Progenitor cell of endocrine pancreas (in vitro differentiated cells): ENCODE data around the gene NEUROD2. TPM values are rescaled to one million over a fixed set of nuclear protein-coding genes. Genes with fewer than 3 reads are reported as not detected.

Experiments used
- DNase-seq: peaks from one replicate; pipeline ENCODE4 v3.0.0; 2021; ENCODE audit warnings: low spot score; ENCODE audit not compliant: unreplicated experiment
- H3K27ac Mint-ChIP-seq: 2 replicates; pipeline ENCODE4 v1.8.0; 2021; ENCODE audit warnings: mild to moderate bottlenecking, moderate library complexity, mixed read lengths
- H3K27me3 Mint-ChIP-seq: 2 replicates; pipeline ENCODE4 v1.8.0; 2021; ENCODE audit warnings: mixed read lengths
- H3K36me3 Mint-ChIP-seq: 2 replicates; pipeline ENCODE4 v1.8.0; 2022; ENCODE audit warnings: mixed read lengths; ENCODE audit not compliant: insufficient read depth
- H3K4me1 Mint-ChIP-seq: 2 replicates; pipeline ENCODE4 v1.8.0; 2021; ENCODE audit warnings: low read depth, mixed read lengths
- H3K4me3 Mint-ChIP-seq: 2 replicates; pipeline ENCODE4 v1.8.0; 2021; ENCODE audit warnings: low read depth, mild to moderate bottlenecking, moderate library complexity, mixed read lengths
- H3K9me3 Mint-ChIP-seq: 2 replicates; pipeline ENCODE4 v1.8.0; 2021; ENCODE audit warnings: low read depth, mixed read lengths
- CTCF ChIP-seq: fragments of 200-600 bp; sonication (generic); IDR thresholded peaks from one replicate; pipeline ENCODE4 v1.5.0; 2021; ENCODE audit warnings: antibody characterized with exemption, mild to moderate bottlenecking; ENCODE audit not compliant: unreplicated experiment
- total RNA-seq: library from RNA; stranded (reverse); gene quantifications from 2 replicates; pipeline ENCODE4 v1.2.1, GENCODE V29; 2021

Gene NEUROD2
- total RNA-seq, 1 donor from 2014 or later: not detected

GRCh38 chr17:39555368-39555767 lies 52.4 kb downstream of the NEUROD2 start:
- Mint-ChIP-seq H3K27me3 (no peaks in the 10 kb centered on the region), H3K4me1 (peaks cover 2% of the 10 kb centered on the region), H3K9me3 (no peaks in the 10 kb centered on the region), H3K4me3 (no peak overlapping the region), H3K27ac (no peak overlapping the region), H3K36me3 (peaks cover 3% of the 10 kb centered on the region)
- no peak for TF ChIP-seq CTCF
- DNase-seq: no peak

Other genes with a start within 250 kb of the NEUROD2 start
- 21.7 and 26.8 TPM in 2 replicates for gene FBXL20, start 206.3 kb downstream of the NEUROD2 start, total RNA-seq
- 41.6 and 44.4 TPM in 2 replicates for gene MED1, start 156.7 kb downstream of the NEUROD2 start, total RNA-seq
- gene CDK12, start 146.4 kb downstream of the NEUROD2 start, total RNA-seq: 81.5 and 86.8 TPM in 2 replicates
- gene PPP1R1B, start 19.0 kb upstream of the NEUROD2 start, total RNA-seq: 0.89 TPM in 1 of 2 replicates, not detected in the other
- 57.0 and 62.5 TPM in 2 replicates for gene STARD3, start 29.2 kb upstream of the NEUROD2 start, total RNA-seq
- 1.8 and 2.7 TPM in 2 replicates for gene TCAP, start 57.4 kb upstream of the NEUROD2 start, total RNA-seq
- 2.5 and 3.1 TPM in 2 replicates for gene PNMT, start 60.5 kb upstream of the NEUROD2 start, total RNA-seq
- gene PGAP3, start 80.1 kb upstream of the NEUROD2 start, total RNA-seq: 38.7 and 40.1 TPM in 2 replicates
- 136 and 152 TPM in 2 replicates for gene ERBB2, start 92.1 kb upstream of the NEUROD2 start, total RNA-seq
- gene MIEN1, start 122.6 kb upstream of the NEUROD2 start, total RNA-seq: 43.4 and 48.0 TPM in 2 replicates
- gene GRB7, start 130.0 kb upstream of the NEUROD2 start, total RNA-seq: 28.8 and 29.9 TPM in 2 replicates